Measurements from ENCODE around the gene ACE. TPM values are rescaled to one million over a fixed set of nuclear protein-coding genes. Genes with fewer than 3 reads are reported as not detected.

The ACE gene
- total and polyA plus RNA-seq, 4 donors, result 1.1 to 6.9 (median 2.4) TPM

- H3K9me3 ChIP-seq (ENCODE audit: control insufficient read depth in 4 of 4, low read length in 3 of 4), result no peaks in the 10 kb centered on the region
- DNase-seq (ENCODE audit: low spot score), result no peak
- 75% methylated on average over 10 of the region's 10 CpGs for WGBS
- peaks cover 0 to 8% (median 4%) of the 10 kb centered on the region in 4 donors for H3K27me3 ChIP-seq (ENCODE audit: control insufficient read depth in 4 of 4, insufficient read depth in 4 of 4, low read length in 3 of 4)
- H3K27ac ChIP-seq (ENCODE audit: low read depth in 1 of 2, low read length in 2 of 2), result no peak overlapping the region
- H3K9ac ChIP-seq (ENCODE audit: low read depth in 1 of 2, low read length in 2 of 2), result no peak overlapping the region
- H3K4me1 ChIP-seq (ENCODE audit: control insufficient read depth in 4 of 4, insufficient read depth in 4 of 4, low read length in 3 of 4), result peaks cover 5 to 16% (median 10%) of the 10 kb centered on the region in 4 donors
- no peaks in the 10 kb centered on the region for H3K36me3 ChIP-seq (ENCODE audit: control insufficient read depth in 4 of 4, insufficient read depth in 3 of 4, low read depth in 1 of 4, low read length in 3 of 4)
- no peak overlapping the region for H3K4me3 ChIP-seq (ENCODE audit: low read depth in 1 of 3, low read length in 3 of 3)
- TF ChIP-seq, protein P1, sequence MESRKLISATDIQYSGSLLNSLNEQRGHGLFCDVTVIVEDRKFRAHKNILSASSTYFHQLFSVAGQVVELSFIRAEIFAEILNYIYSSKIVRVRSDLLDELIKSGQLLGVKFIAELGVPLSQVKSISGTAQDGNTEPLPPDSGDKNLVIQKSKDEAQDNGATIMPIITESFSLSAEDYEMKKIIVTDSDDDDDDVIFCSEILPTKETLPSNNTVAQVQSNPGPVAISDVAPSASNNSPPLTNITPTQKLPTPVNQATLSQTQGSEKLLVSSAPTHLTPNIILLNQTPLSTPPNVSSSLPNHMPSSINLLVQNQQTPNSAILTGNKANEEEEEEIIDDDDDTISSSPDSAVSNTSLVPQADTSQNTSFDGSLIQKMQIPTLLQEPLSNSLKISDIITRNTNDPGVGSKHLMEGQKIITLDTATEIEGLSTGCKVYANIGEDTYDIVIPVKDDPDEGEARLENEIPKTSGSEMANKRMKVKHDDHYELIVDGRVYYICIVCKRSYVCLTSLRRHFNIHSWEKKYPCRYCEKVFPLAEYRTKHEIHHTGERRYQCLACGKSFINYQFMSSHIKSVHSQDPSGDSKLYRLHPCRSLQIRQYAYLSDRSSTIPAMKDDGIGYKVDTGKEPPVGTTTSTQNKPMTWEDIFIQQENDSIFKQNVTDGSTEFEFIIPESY (IDR thresholded peaks at IDR 0.05), result no peak
- TF ChIP-seq TAF1 (conservative IDR thresholded peaks at IDR 0.05) (no peak), YY1 (IDR thresholded peaks at IDR 0.05) (no peak), HNF4G (IDR thresholded peaks at IDR 0.05) (no peak), CTCF (IDR thresholded peaks at IDR 0.05; ENCODE audit: low read depth, low read length, missing input control) (no peak), RAD21 (IDR thresholded peaks at IDR 0.05) (no peak), REST (IDR thresholded peaks at IDR 0.05) (no peak), FOXA1 (IDR thresholded peaks at IDR 0.05) (no peak), SP1 (IDR thresholded peaks at IDR 0.05) (no peak), RXRA (IDR thresholded peaks at IDR 0.05) (no peak), FOXA2 (IDR thresholded peaks at IDR 0.05) (no peak)
- TF ChIP-seq, protein P2, sequence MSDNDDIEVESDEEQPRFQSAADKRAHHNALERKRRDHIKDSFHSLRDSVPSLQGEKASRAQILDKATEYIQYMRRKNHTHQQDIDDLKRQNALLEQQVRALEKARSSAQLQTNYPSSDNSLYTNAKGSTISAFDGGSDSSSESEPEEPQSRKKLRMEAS (IDR thresholded peaks at IDR 0.05), result no peak
Measured at GRCh38 chr17:63474586-63475460, 2.0 kb upstream of the ACE start.
